ENCODE data around the gene PYCR2. TPM values are rescaled to one million over a fixed set of nuclear protein-coding genes. Genes with fewer than 3 reads are reported as not detected.

Gene PYCR2
- total RNA-seq, 4 donors from 2014 or later = 23.0 to 35.1 (median 28.0) TPM

GRCh38 chr1:225881081-225881958, 42.7 kb downstream of the PYCR2 start:
- TF ChIP-seq POLR2A (IDR thresholded peaks at IDR 0.05) = no peak
- TF ChIP-seq, protein P1, sequence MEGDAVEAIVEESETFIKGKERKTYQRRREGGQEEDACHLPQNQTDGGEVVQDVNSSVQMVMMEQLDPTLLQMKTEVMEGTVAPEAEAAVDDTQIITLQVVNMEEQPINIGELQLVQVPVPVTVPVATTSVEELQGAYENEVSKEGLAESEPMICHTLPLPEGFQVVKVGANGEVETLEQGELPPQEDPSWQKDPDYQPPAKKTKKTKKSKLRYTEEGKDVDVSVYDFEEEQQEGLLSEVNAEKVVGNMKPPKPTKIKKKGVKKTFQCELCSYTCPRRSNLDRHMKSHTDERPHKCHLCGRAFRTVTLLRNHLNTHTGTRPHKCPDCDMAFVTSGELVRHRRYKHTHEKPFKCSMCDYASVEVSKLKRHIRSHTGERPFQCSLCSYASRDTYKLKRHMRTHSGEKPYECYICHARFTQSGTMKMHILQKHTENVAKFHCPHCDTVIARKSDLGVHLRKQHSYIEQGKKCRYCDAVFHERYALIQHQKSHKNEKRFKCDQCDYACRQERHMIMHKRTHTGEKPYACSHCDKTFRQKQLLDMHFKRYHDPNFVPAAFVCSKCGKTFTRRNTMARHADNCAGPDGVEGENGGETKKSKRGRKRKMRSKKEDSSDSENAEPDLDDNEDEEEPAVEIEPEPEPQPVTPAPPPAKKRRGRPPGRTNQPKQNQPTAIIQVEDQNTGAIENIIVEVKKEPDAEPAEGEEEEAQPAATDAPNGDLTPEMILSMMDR (IDR thresholded peaks at IDR 0.05) = no peak
- WGBS, 2 donors = 8 to 17% methylated on average over 5 to 6 of the region's 25 CpGs
- no peaks in the 10 kb centered on the region for H3K27me3 ChIP-seq
- H3K9me3 ChIP-seq = no peaks in the 10 kb centered on the region
- peak overlapping the region; percentile 61 to 99 (median 85) for H3K4me3 ChIP-seq
- peak overlapping the region; percentile 82 to 93 (median 91) for H3K27ac ChIP-seq
- H3K36me3 ChIP-seq = peaks cover 0 to 23% (median 0%) of the 10 kb centered on the region in 3 donors
- peaks cover 39 to 71% (median 45%) of the 10 kb centered on the region in 3 donors for H3K4me1 ChIP-seq
- intact Hi-C loops (cut with DNase I) = no loop called here
- no peak for DNase-seq

- Histone ChIP-seq H3K4me1 (peaks cover 39 to 77% (median 45%) of the 10 kb centered on the region in 3 donors), H3K27ac (peak overlapping the region; percentile 82 to 93 (median 91)), H3K27me3 (no peaks in the 10 kb centered on the region), H3K9me3 (no peaks in the 10 kb centered on the region), H3K4me3 (peak overlapping the region in 2 of 4 donors; percentile 88 to 99), H3K36me3 (peaks cover 0 to 27% (median 0%) of the 10 kb centered on the region in 3 donors)
- intact Hi-C loops (cut with DNase I) = no loop called here
- DNase-seq = no peak
- 54 to 64% methylated on average over 5 of the region's 5 CpGs for WGBS, 2 donors
- TF ChIP-seq, protein P1 (IDR thresholded peaks at IDR 0.05) = no peak
- TF ChIP-seq POLR2A (IDR thresholded peaks at IDR 0.05) = no peak
Measured at GRCh38 chr1:225880636-225881035, 43.4 kb downstream of the PYCR2 start.

DNA sequence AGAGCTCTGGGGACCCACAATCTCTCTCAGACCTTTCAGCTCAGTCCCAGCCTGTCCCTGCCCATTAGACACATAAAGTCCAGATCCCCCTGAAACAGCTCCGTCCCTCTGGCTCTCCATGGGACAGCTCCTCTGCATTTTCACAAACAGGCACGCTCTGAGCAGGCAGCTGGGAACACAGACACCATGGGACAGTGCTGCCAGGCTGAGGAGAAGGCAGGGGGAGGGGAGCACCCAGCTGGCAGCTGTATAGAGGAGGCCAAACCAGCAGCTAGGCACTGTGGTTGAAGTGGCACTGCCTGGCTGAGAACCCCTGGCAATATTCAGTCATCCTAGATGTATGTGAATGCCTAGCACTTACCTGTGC, 43.8 kb downstream of the PYCR2 start:
- Histone ChIP-seq H3K4me1 (peaks cover 39 to 82% (median 45%) of the 10 kb centered on the region in 3 donors), H3K36me3 (peaks cover 0 to 31% (median 0%) of the 10 kb centered on the region in 3 donors), H3K27ac (peak overlapping the region in 3 of 4 donors; percentile 35 to 93 (median 91)), H3K9me3 (no peaks in the 10 kb centered on the region), H3K27me3 (no peaks in the 10 kb centered on the region), H3K4me3 (peak overlapping the region in 1 of 4 donors; percentile 88)
- DNase-seq = no peak
- WGBS, 2 donors = 60 to 80% methylated on average over 1 of the region's 2 CpGs
- TF ChIP-seq, protein P1 (IDR thresholded peaks at IDR 0.05) = no peak
- intact Hi-C loops (cut with DNase I) = no loop called here

DNA sequence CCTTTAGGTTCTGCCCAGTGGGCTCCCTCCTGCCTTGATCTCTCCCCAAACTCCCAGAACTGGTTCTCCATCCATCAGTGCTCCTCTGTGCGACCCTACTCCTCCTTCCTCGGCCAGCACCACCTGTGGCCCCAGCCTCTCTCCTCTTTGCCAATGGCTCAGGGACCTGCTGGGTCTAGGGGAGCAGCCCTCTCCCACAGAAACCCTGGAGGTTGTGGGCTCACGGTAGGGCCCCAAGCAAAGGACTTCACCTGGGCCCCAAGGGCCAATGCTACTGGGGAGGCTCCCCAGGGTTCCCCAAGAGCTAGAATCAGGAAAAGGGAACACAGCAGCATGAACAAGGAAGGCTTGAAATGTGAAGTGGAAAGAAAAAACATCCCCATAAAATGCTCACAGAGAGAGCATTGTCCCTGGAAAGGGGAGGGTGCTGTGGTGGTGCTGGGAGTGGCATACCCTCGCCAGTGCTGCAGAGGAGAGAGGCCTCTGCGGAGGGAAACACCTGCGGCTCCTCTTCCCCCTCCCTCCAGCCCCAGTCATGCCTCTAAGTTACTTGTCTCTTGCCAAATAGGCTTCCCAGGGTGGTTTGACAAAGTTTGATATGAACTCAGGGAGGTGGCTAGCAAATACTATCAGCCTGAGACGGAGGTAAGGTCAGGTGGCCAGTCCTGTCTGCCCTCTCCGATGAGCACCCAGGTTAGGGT, 44.4 kb downstream of the PYCR2 start:
- 50 to 65% methylated on average over 5 of the region's 8 CpGs for WGBS, 2 donors
- no peaks in the 10 kb centered on the region for H3K9me3 ChIP-seq
- intact Hi-C loops (cut with DNase I) = no loop called here
- DNase-seq = no peak
- peak overlapping the region in 3 of 4 donors; percentile 35 to 93 (median 91) for H3K27ac ChIP-seq
- H3K4me3 ChIP-seq = peak overlapping the region in 1 of 4 donors; percentile 88
- peaks cover 39 to 87% (median 49%) of the 10 kb centered on the region in 3 donors for H3K4me1 ChIP-seq
- peaks cover 0 to 36% (median 0%) of the 10 kb centered on the region in 3 donors for H3K36me3 ChIP-seq
- no peak for TF ChIP-seq POLR2A (IDR thresholded peaks at IDR 0.05)
- TF ChIP-seq, protein P1 (IDR thresholded peaks at IDR 0.05) = no peak
- H3K27me3 ChIP-seq = no peaks in the 10 kb centered on the region

- TF ChIP-seq, protein P1 (IDR thresholded peaks at IDR 0.05) = no peak
- no peak for TF ChIP-seq POLR2A (IDR thresholded peaks at IDR 0.05)
- Histone ChIP-seq H3K36me3 (peaks cover 0 to 50% (median 5%) of the 10 kb centered on the region in 3 donors), H3K27ac (peak overlapping the region in 3 of 4 donors; percentile 57 to 93 (median 71)), H3K27me3 (no peaks in the 10 kb centered on the region), H3K4me1 (peaks cover 39 to 94% (median 48%) of the 10 kb centered on the region in 3 donors), H3K9me3 (no peaks in the 10 kb centered on the region), H3K4me3 (no peak overlapping the region)
- WGBS, 2 donors = 78 to 86% methylated on average over 1 to 4 of the region's 4 CpGs
- DNase-seq = no peak
- intact Hi-C loops (cut with DNase I) = no loop called here
Measured at GRCh38 chr1:225878282-225878681, 45.8 kb downstream of the PYCR2 start.
